Neutrophil (primary cell): Measurements from ENCODE around the gene GDF10.

Source experiments
- H3K27ac ChIP-seq: fragments of 200-600 bp; sonication (generic); 2 replicates; pipeline ENCODE4 v1.5.1; 2016; ENCODE audit warnings: mild to moderate bottlenecking, moderate library complexity
- H3K27me3 ChIP-seq: fragments of 200-600 bp; sonication (generic); 2 replicates; pipeline ENCODE4 v1.6.0; 2016; ENCODE audit warnings: mild to moderate bottlenecking
- H3K36me3 ChIP-seq: fragments of 200-600 bp; sonication (generic); 2 replicates; pipeline ENCODE4 v1.5.1; 2017
- H3K4me1 ChIP-seq, 2 experiments: fragments of 200-600 bp in 1 of 2; sonication (generic) in 1 of 2; 1 replicate in 1 of 2; 2 replicates in 1 of 2; pipeline versions ENCODE4 v1.5.1 to v1.6.1; 2013 to 2016; ENCODE audit warnings: low read depth in 1 of 2, low read length in 1 of 2, mild to moderate bottlenecking in 1 of 2, moderate library complexity in 1 of 2; ENCODE audit not compliant: control insufficient read depth in 1 of 2, insufficient read depth in 1 of 2
- H3K4me3 ChIP-seq, 2 experiments: fragments of 200-600 bp in 1 of 2; sonication (generic) in 1 of 2; 1 replicate in 1 of 2; 2 replicates in 1 of 2; pipeline ENCODE4 v1.5.1; 2013 to 2016; ENCODE audit warnings: low read depth in 1 of 2, low read length in 1 of 2, mild to moderate bottlenecking in 1 of 2, moderate library complexity in 1 of 2
- H3K9me3 ChIP-seq: fragments of 200-600 bp; sonication (generic); 2 replicates; pipeline ENCODE4 v1.5.1; 2016
- TF ChIP-seq, protein P1 (sequence below): fragments of 200-600 bp; sonication (generic); IDR thresholded peaks from 2 replicates; pipeline ENCODE4 v1.5.1; 2016; ENCODE audit warnings: antibody characterized with exemption

Gene GDF10

DNA sequence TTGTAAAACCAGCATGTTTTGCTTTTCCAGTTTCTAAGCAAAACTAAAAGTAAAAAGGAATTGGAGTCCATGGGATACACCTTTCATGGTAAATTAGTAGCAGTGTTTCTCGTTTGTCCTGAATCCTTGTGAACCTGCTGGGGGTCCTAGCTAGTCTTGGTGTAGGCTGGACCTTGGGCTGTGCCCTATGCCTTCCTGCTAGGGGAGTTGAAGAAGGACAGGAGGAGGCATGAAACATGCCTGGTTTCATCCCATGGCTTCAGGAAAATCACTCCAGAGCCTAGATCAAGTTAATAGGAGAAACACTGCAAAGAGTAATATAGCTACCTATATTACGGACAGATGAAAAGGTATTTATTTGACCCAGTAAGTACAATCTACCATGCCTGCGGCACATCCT, 41.1 kb upstream of the GDF10 start:
- TF ChIP-seq, protein P1, sequence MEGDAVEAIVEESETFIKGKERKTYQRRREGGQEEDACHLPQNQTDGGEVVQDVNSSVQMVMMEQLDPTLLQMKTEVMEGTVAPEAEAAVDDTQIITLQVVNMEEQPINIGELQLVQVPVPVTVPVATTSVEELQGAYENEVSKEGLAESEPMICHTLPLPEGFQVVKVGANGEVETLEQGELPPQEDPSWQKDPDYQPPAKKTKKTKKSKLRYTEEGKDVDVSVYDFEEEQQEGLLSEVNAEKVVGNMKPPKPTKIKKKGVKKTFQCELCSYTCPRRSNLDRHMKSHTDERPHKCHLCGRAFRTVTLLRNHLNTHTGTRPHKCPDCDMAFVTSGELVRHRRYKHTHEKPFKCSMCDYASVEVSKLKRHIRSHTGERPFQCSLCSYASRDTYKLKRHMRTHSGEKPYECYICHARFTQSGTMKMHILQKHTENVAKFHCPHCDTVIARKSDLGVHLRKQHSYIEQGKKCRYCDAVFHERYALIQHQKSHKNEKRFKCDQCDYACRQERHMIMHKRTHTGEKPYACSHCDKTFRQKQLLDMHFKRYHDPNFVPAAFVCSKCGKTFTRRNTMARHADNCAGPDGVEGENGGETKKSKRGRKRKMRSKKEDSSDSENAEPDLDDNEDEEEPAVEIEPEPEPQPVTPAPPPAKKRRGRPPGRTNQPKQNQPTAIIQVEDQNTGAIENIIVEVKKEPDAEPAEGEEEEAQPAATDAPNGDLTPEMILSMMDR: no peak
- Histone ChIP-seq H3K4me3 (no peak overlapping the region), H3K36me3 (no peaks in the 10 kb centered on the region), H3K27me3 (no peaks in the 10 kb centered on the region), H3K9me3 (no peaks in the 10 kb centered on the region), H3K4me1 (peaks cover 88 to 94% of the 10 kb centered on the region in 2 experiments), H3K27ac (peak overlapping the region; percentile 85)

DNA sequence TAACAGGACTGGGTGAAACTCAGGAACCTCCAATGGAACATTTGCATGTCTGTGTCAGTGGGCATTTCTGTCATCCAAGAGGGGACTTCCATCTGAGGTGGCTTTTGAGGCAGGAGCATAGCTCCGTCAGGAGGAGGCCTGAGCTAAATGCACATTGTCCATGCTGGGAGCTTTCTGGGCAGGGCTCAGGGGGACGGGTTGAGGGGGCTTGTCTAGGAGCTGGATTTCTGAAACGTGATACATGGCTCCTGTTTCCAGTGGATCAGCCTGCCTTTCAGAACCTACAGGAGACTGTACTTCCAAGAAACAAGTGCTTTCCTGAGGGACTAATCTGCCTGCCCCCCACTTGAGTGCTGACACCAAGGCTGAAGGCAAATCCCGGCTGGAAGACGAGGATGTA, 40.5 kb upstream of the GDF10 start:
- no peaks in the 10 kb centered on the region for H3K9me3 ChIP-seq
- no peaks in the 10 kb centered on the region for H3K27me3 ChIP-seq
- H3K4me3 ChIP-seq: no peak overlapping the region
- H3K27ac ChIP-seq: peak overlapping the region; percentile 78
- TF ChIP-seq, protein P1: no peak
- H3K36me3 ChIP-seq: no peaks in the 10 kb centered on the region
- H3K4me1 ChIP-seq: peaks cover 83 to 88% of the 10 kb centered on the region in 2 experiments

DNA sequence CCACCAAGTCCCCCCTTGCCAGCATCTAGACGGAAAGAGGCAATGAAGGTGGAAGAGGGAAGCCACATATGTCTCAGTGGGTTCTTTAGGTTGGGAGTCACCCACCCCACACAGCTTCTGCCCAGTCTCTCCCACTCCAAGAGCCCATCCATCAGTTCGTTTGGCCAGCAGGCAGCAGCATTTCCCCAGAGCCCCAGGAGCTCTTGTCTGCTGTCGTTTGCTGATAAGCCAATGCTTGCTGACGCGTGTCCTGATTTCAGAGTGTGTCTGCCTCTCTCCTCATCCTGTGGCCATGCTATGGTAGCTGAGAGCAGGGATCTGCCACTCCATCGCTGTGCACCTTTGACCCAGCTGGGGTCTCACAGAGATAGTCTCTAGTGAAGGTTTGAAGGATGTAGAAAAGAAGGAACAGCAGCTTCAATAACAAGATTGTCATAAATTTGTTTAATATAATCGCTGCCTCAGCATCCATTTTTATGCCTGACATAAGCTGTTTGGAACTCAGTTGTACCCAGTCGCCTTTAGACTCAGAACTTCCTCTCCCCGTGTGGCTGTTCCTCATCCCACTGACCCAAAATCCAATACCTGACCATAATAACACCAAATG, 39.4 kb upstream of the GDF10 start:
- TF ChIP-seq, protein P1: no peak
- Histone ChIP-seq H3K4me1 (peaks cover 71 to 77% of the 10 kb centered on the region in 2 experiments), H3K9me3 (no peaks in the 10 kb centered on the region), H3K27me3 (no peaks in the 10 kb centered on the region), H3K36me3 (no peaks in the 10 kb centered on the region), H3K4me3 (peak overlapping the region in 1 of 2 experiments; percentile 32), H3K27ac (peak overlapping the region; percentile 78)

DNA sequence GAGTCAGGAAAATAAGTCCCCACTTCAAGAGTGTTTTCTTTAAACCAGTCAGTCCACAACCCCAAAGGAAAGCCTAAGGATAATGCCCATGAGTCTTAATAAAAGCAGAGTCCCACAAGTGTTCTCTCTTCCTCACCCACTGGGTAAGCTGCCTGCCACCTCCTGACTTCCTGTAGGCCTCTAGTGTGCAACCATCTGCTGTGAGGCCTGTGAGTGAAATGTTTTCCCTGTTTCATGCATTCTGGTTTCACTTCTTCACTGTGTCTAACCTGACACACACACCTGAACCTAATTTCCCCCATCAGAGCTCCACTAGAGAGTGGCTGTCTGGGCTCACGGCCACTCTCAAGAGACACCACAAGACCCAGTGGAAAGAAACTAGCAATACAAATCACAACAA, 38.9 kb upstream of the GDF10 start:
- peak overlapping the region in 1 of 2 experiments; percentile 32 for H3K4me3 ChIP-seq
- TF ChIP-seq, protein P1: no peak
- no peaks in the 10 kb centered on the region for H3K27me3 ChIP-seq
- H3K27ac ChIP-seq: peak overlapping the region; percentile 78
- H3K9me3 ChIP-seq: no peaks in the 10 kb centered on the region
- peaks cover 66 to 72% of the 10 kb centered on the region in 2 experiments for H3K4me1 ChIP-seq
- H3K36me3 ChIP-seq: no peaks in the 10 kb centered on the region

DNA sequence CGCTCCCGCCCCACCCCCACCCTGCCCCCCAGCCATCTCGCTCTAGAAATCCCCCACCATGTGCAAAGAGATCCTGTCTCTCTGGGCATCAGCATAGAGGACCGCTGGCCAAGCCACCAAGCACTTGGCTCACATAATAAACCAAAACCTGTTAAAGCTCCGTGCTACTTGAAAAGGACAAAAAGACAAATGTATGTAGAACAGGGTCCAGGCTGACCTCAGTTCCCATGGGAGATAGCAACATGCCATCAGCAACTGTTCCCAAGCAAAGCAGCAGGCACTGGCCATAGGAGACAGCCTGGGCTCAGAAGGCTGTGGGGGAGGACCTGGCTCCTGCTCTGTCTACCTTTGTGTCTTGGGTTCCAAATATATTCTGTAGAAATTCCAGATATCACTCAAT, 38.4 kb upstream of the GDF10 start:
- no peak overlapping the region for H3K4me3 ChIP-seq
- TF ChIP-seq, protein P1: no peak
- H3K4me1 ChIP-seq: peaks cover 62 to 67% of the 10 kb centered on the region in 2 experiments
- no peaks in the 10 kb centered on the region for H3K27me3 ChIP-seq
- no peaks in the 10 kb centered on the region for H3K36me3 ChIP-seq
- H3K27ac ChIP-seq: peak overlapping the region; percentile 78
- no peaks in the 10 kb centered on the region for H3K9me3 ChIP-seq
